Gastrocnemius medialis (tissue), 4 donors: Measurements from ENCODE around the gene INTU. TPM values are rescaled to one million over a fixed set of nuclear protein-coding genes. Genes with fewer than 3 reads are reported as not detected.
A peak's percentile ranks its signal among the peaks of the same experiment; 100 is the strongest.

ENCODE experiments used
- ATAC-seq, 2 donors: fragments of 150-250 bp; one replicate each; pipeline ENCODE4 v1.9.1; 2016
- DNase-seq, 2 donors: peaks; one replicate each; pipeline ENCODE4 v3.0.0-alpha.2; 2019
- H3K27ac ChIP-seq, 4 donors: fragments of 200-600 bp; sonication (generic); 1 replicate in 1 of 4; 2 replicates in 3 of 4; pipeline ENCODE4 v1.5.1; 2016 to 2018; ENCODE audit warnings: mild to moderate bottlenecking in 2 of 4, moderate library complexity in 1 of 4
- H3K27me3 ChIP-seq, 3 donors: fragments of 200-600 bp; sonication (generic) in 2 of 3; 1 replicate in 1 of 3; 2 replicates in 2 of 3; pipeline versions ENCODE4 v1.5.1 to v1.6.0; 2016 to 2019; ENCODE audit warnings: mild to moderate bottlenecking in 1 of 3, moderate library complexity in 1 of 3
- H3K36me3 ChIP-seq, 2 donors: fragments of 200-600 bp; sonication (generic) in 1 of 2; one replicate each; pipeline ENCODE4 v1.5.1; 2017 to 2018
- H3K4me1 ChIP-seq, 2 donors: fragments of 200-600 bp; sonication (generic) in 1 of 2; one replicate each; pipeline ENCODE4 v1.5.1; 2016 to 2017; ENCODE audit warnings: mild to moderate bottlenecking in 2 of 2
- H3K4me3 ChIP-seq, 4 donors: fragments of 200-600 bp; sonication (generic) in 3 of 4; 1 replicate in 1 of 4; 2 replicates in 3 of 4; pipeline ENCODE4 v1.5.1; 2016 to 2019; ENCODE audit warnings: mild to moderate bottlenecking in 2 of 4
- H3K9me3 ChIP-seq, 3 donors: fragments of 200-600 bp; sonication (generic) in 2 of 3; 1 replicate in 1 of 3; 2 replicates in 2 of 3; pipeline ENCODE4 v1.5.1; 2016 to 2019
- CTCF ChIP-seq, 5 experiments: fragments of 450-650 bp in 3 of 5; fragments of 200-600 bp in 2 of 5; sonication (generic) in 2 of 5; IDR thresholded peaks in 4 of 5; conservative IDR thresholded peaks in 1 of 5; 1 replicate in 4 of 5; 2 replicates in 1 of 5; pipeline ENCODE4 v1.5.1; 2016 to 2019; ENCODE audit warnings: antibody characterized with exemption in 5 of 5, mild to moderate bottlenecking in 3 of 5, moderate library complexity in 3 of 5
- POLR2A ChIP-seq, 2 donors: fragments of 450-650 bp; IDR thresholded peaks; one replicate each; pipeline ENCODE4 v1.6.1; 2017; ENCODE audit warnings: antibody characterized with exemption in 2 of 2, mild to moderate bottlenecking in 2 of 2, moderate library complexity in 2 of 2
- in situ Hi-C, 4 donors: fragments of 200-750 bp; cut with MboI; loops; one replicate each; pipeline versions ENCODE4 v1.15.0 to v1.8.0; 2017; ENCODE audit warnings: low sequenced_read_pairs in 4 of 4
- intact Hi-C: fragments of 100-400 bp; cut with DNase I; formaldehyde crosslinking; loops from one replicate; pipeline ENCODE4 v1.15.1; 2023; ENCODE audit warnings: low total_unique reads
- total RNA-seq, 4 donors: library from RNA; depleted of rRNA; stranded (reverse); fragments of >200 nt; gene quantifications; one replicate each; pipeline versions ENCODE4 v1.1.0 to v1.2.3, GENCODE V29; 2016

Gene INTU
- total RNA-seq, 4 donors from 2014 or later, result 0.65 to 2.6 (median 1.7) TPM

GRCh38 chr4:127698789-127699200, 66.0 kb downstream of the INTU start:
- H3K4me3 ChIP-seq, result no peak overlapping the region
- no peak for ATAC-seq
- H3K36me3 ChIP-seq, result no peaks in the 10 kb centered on the region
- no peak overlapping the region for H3K27ac ChIP-seq
- H3K4me1 ChIP-seq, result no peaks in the 10 kb centered on the region
- DNase-seq, result no peak
- TF ChIP-seq POLR2A (IDR thresholded peaks at IDR 0.05) (no peak), CTCF (IDR thresholded peaks at IDR 0.05 in 4 of 5, conservative IDR thresholded peaks at IDR 0.05 in 1 of 5) (no peak)
- no peaks in the 10 kb centered on the region for H3K9me3 ChIP-seq
- intact Hi-C loops (no loop called here), in situ Hi-C loops (no loop called here)
- H3K27me3 ChIP-seq, result no peaks in the 10 kb centered on the region

- TF ChIP-seq POLR2A (IDR thresholded peaks at IDR 0.05) (no peak), CTCF (IDR thresholded peaks at IDR 0.05 in 4 of 5, conservative IDR thresholded peaks at IDR 0.05 in 1 of 5) (no peak)
- Histone ChIP-seq H3K4me1 (peaks cover 0 to 5% of the 10 kb centered on the region in 2 donors), H3K27ac (no peak overlapping the region), H3K27me3 (no peaks in the 10 kb centered on the region), H3K9me3 (no peaks in the 10 kb centered on the region), H3K4me3 (no peak overlapping the region), H3K36me3 (no peaks in the 10 kb centered on the region)
- in situ Hi-C loops (no loop called here), intact Hi-C loops (no loop called here)
- peak; percentile 61 to 72 for ATAC-seq
- no peak for DNase-seq
Measured at GRCh38 chr4:127708985-127709384, 76.2 kb downstream of the INTU start.

- no peak for TF ChIP-seq POLR2A (IDR thresholded peaks at IDR 0.05)
- TF ChIP-seq CTCF (IDR thresholded peaks at IDR 0.05 in 4 of 5, conservative IDR thresholded peaks at IDR 0.05 in 1 of 5), result no peak
- no peak overlapping the region for H3K27ac ChIP-seq
- H3K9me3 ChIP-seq, result no peaks in the 10 kb centered on the region
- no peak for ATAC-seq
- peaks cover 0 to 5% of the 10 kb centered on the region in 2 donors for H3K4me1 ChIP-seq
- no peak for DNase-seq
- in situ Hi-C loops (no loop called here), intact Hi-C loops (no loop called here)
- no peaks in the 10 kb centered on the region for H3K27me3 ChIP-seq
- no peaks in the 10 kb centered on the region for H3K36me3 ChIP-seq
- H3K4me3 ChIP-seq, result no peak overlapping the region
Measured at GRCh38 chr4:127709456-127709855, 76.7 kb downstream of the INTU start.

GRCh38 chr4:127730142-127730913, 97.6 kb downstream of the INTU start, which contains the start of gene SLC25A31:
SLC25A31 (plus strand) TSS chr4:127730400; CDS start chr4:127730546, 146 bp downstream.
- Histone ChIP-seq H3K4me1 (no peaks in the 10 kb centered on the region), H3K27me3 (no peaks in the 10 kb centered on the region), H3K4me3 (no peak within 1 kb of the TSS), H3K27ac (no peak within 1 kb of the TSS), H3K9me3 (no peaks in the 10 kb centered on the region), H3K36me3 (no peaks in the 10 kb centered on the region)
- no peak for DNase-seq
- ATAC-seq, result no peak
- intact Hi-C loops (no loop called here), in situ Hi-C loops (loop anchor here (5.0 to 25.0 kb wide), 3 partner anchors 118 to 128 kb away; no protein-coding TSS in a partner anchor)
- no peak for TF ChIP-seq CTCF (IDR thresholded peaks at IDR 0.05 in 4 of 5, conservative IDR thresholded peaks at IDR 0.05 in 1 of 5)
- no peak for TF ChIP-seq POLR2A (IDR thresholded peaks at IDR 0.05)
